Measurements from ENCODE around the gene FOXC1.

FOXC1 gene

DNA sequence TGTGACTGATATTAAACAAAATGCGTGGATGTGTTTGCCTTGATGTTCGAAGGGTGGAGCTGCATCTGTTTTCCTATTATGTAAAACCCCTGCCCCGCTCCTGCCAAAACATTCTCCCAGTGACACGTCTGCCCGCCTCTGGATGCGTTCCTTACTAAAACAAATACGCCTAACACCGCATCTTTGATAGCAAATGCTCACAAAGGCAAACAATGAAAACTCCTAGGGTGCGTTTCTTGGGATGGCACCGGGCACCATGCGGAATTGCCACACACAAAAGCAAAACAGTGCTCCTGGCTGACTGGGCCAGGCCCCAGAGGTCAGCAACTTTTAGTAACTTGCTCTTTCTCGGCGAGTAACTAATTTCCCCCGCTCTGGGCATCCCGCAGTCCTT lies 9.0 kb upstream of the FOXC1 start:
- TF ChIP-seq, protein P1, sequence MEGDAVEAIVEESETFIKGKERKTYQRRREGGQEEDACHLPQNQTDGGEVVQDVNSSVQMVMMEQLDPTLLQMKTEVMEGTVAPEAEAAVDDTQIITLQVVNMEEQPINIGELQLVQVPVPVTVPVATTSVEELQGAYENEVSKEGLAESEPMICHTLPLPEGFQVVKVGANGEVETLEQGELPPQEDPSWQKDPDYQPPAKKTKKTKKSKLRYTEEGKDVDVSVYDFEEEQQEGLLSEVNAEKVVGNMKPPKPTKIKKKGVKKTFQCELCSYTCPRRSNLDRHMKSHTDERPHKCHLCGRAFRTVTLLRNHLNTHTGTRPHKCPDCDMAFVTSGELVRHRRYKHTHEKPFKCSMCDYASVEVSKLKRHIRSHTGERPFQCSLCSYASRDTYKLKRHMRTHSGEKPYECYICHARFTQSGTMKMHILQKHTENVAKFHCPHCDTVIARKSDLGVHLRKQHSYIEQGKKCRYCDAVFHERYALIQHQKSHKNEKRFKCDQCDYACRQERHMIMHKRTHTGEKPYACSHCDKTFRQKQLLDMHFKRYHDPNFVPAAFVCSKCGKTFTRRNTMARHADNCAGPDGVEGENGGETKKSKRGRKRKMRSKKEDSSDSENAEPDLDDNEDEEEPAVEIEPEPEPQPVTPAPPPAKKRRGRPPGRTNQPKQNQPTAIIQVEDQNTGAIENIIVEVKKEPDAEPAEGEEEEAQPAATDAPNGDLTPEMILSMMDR (conservative IDR thresholded peaks at IDR 0.05) = no peak
- no peak overlapping the region for H3K27ac ChIP-seq

DNA sequence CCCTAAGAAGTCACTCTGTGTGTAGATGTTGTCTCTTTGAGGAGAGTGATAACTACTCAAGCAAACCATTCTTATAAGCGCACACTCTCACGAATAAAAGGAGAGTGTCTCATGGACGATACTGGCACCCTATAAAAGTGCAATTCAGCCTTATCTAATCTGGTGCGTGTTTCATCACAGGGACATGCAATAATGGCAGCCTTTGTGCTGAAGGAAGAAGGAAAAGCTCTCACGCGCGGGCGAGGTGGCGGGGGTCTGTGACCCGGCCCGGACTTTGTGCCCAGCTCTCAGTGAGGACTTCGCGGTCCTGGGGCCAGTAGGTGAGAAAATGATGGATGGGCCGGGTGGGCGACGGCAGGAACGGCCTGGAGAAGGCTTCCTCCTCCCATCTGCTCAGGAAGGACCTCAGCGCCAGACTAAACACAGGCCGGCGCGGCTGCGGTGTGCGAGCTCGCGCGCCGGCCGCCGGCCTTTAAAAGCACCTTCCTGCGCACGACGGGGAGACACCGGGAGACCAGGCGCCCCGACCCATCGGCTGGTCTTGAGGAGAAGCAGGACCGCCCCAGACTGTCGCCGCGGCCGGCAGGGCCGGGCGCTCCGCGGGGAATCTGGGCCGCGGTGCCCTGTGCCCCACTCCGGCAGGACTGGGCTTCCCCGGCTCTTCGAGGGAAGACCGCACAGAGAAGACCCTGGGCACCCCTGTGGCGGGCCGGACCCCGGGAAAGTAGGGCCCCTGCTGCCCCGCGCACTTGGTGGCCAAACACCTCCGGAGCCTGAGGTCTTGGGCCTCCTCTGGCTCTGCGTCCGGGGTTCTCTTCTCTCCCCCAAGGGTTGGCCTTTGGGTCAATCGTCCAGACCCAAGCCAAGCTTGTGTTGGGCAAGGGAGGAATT lies 8.3 kb upstream of the FOXC1 start:
- TF ChIP-seq, protein P1 (conservative IDR thresholded peaks at IDR 0.05) = no peak
- no peak overlapping the region for H3K27ac ChIP-seq

DNA sequence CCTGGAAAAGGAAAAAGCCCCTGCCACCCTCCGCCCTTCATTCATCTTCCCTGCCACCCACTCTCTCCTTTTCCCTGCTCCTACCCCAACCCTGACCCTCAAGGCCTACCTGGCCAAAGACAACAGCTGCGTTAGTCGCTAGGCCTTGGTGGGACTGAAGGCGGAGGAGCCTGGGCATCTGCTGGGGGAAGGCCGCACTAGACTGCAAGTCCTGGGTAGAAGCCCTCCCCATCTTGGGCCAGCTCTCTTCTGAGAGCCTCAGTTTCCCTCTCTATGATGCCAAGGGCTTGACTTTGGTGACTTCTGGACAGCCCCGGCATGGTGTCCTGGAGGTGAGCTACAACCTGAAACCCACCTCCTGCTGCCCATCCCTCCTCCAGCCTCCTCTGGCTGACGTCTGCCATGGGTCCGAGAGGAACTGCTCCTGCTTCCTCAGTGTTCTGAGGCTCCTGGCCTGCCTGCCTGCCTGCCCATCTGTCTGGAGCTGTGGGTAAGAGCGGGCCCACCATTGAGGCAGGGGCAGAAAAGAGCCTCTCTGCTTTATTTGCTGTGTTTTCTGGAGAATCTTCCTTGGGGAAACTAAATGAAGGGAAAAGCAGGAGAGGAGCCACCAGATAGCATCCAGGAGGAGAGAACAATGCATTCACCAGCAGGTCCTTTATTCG lies 7.5 kb upstream of the FOXC1 start:
- no peak overlapping the region for H3K27ac ChIP-seq
- TF ChIP-seq, protein P1 (conservative IDR thresholded peaks at IDR 0.05) = no peak

- peak overlapping the region; percentile 41; the same call in 1 of the 2 replicates for H3K27ac ChIP-seq
- TF ChIP-seq, protein P1 (conservative IDR thresholded peaks at IDR 0.05) = no peak
Observed at GRCh38 chr6:1603708-1604107, 6.0 kb upstream of the FOXC1 start.

GRCh38 chr6:1604158-1605003 lies 5.3 kb upstream of the FOXC1 start:
- TF ChIP-seq, protein P1 (conservative IDR thresholded peaks at IDR 0.05) = peak; percentile 88
- H3K27ac ChIP-seq = peak overlapping the region; percentile 41; the same call in 1 of the 2 replicates

DNA sequence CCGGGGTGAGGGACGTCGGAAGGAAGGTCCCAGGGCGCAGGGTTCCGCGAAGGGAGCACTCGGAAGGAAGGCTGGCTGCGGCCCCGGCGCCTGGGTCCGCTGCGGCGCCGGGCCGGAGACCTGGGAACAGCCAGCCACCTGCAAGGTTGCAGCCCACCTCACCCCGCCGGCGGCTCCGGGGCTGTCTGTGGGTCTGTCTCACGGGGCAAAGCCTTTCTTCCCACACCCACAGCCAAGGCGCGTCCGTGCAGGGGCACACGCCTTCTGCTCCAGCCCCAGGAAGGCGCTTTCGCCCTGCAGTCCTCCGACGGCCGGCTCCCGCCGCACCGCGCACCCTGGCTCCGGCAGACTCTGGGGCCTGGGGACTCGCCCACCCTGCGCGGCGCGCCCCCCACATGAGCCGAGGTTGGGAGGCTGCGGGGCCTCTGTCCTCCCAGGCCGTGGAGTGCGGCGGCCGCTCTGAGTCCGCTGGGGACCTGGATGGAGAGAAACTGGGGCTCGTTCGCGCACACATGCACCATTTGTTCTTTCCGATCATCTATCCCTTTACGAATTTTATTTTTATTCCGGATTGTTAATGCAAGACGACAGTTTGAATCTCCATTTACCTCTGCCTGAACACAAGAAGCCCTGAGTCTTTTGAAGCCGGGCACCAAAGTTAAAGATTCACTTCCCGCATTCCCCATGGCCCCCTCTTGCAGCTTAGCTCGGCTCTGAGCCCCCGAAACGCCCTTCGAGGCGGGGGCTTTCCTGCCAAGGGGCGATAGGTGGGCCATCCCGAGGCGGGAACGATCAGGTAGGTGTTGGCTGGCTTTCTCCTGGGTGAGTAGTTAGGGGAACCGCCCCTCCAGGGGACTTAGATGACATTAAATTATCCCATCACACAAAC lies 4.5 kb upstream of the FOXC1 start:
- TF ChIP-seq, protein P1 (conservative IDR thresholded peaks at IDR 0.05) = no peak
- H3K27ac ChIP-seq = no peak overlapping the region
